Large intestine (tissue), 3 donors: ENCODE data around the gene RASA2. TPM values are rescaled to one million over a fixed set of nuclear protein-coding genes. Genes with fewer than 3 reads are reported as not detected.
A peak's percentile ranks its signal among the peaks of the same experiment; 100 is the strongest.
"Not testable (repeated sequence)": the region's sequence is repeated elsewhere in the genome, so short reads cannot be mapped to it uniquely, and the experiment has no call there.

Experiments used
- DNase-seq, 2 donors: peaks; one replicate each; pipeline versions ENCODE4 v3.0.0 to v3.0.0-alpha.2; 2013
- H3K27ac ChIP-seq: one replicate; pipeline ENCODE4 v1.5.1; 2013; ENCODE audit warnings: low read length
- H3K27me3 ChIP-seq: 2 replicates; pipeline ENCODE4 v1.6.1; 2013; ENCODE audit warnings: low read length; ENCODE audit not compliant: control insufficient read depth, insufficient read depth
- H3K36me3 ChIP-seq: 2 replicates; pipeline ENCODE4 v1.6.1; 2013; ENCODE audit warnings: low read length; ENCODE audit not compliant: control insufficient read depth, insufficient read depth
- H3K4me1 ChIP-seq: one replicate; pipeline ENCODE4 v1.6.1; 2013; ENCODE audit warnings: low read length; ENCODE audit not compliant: control insufficient read depth, insufficient read depth
- H3K4me3 ChIP-seq: one replicate; pipeline ENCODE4 v1.5.1; 2013; ENCODE audit warnings: low read length
- H3K9me3 ChIP-seq: one replicate; pipeline ENCODE4 v1.6.1; 2013; ENCODE audit warnings: mild to moderate bottlenecking, low read depth, low read length, moderate library complexity; ENCODE audit not compliant: control insufficient read depth
- WGBS: methylation state at CpG from one replicate; pipeline ENCODE4 v1.1.5; 2013; ENCODE audit warnings: low lambda C conversion rate; ENCODE audit not compliant: insufficient coverage; 5-methylcytosine and 5-hydroxymethylcytosine counted together
- polyA plus RNA-seq: library from polyadenylated mRNA; unstranded; fragments of 120-200 nt; gene quantifications from one replicate; pipeline ENCODE4 v1.2.1, GENCODE V29; 2013

Gene RASA2
- polyA plus RNA-seq, 1 donor, result 17.8 TPM

DNA sequence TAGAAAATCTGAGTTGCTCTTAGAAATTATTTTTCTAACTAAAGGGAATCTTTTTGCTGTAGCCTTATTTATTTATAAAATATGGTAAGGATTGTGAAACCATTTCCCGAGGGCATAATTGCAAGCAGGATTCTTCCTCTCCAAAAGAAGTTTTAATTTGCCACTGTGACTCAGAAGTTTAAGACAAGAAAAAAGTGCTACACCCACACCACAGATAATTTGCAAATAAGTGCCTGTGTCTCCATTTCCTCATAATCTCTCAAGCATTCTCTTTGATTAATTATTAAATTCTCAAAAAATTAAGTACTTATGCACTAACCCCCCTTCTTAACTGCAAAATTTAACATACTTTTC lies 43.6 kb downstream of the RASA2 start:
- Histone ChIP-seq H3K36me3 (peaks cover 6% of the 10 kb centered on the region), H3K27me3 (no peaks in the 10 kb centered on the region), H3K9me3 (no peaks in the 10 kb centered on the region), H3K4me1 (no peaks in the 10 kb centered on the region), H3K4me3 (no peak overlapping the region), H3K27ac (no peak overlapping the region)
- no CpG with 5 or more reads among the region's 1 CpG for WGBS
- no peak for DNase-seq

DNA sequence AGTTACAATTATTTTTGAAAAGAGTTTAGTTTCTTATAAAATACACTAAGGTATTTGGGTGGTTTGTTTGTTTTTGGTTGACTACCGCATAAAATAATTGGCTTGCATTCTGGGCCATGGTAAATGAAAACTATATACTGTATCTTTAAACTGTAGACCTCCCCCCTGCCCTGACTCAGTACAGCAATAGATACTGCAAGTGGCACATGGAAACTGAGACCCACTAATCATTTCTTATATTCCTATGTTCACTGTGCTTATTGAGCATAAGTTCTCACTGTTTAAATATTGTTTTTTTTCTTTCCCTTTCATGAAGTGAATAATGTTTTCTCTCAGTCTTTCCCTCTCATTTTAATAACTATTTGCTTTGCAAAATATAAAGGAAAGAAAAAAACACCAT lies 45.8 kb downstream of the RASA2 start:
- H3K27ac ChIP-seq, result no peak overlapping the region
- WGBS, result 100% methylated on average over 1 of the region's 1 CpG
- no peak for DNase-seq
- H3K9me3 ChIP-seq, result no peaks in the 10 kb centered on the region
- H3K27me3 ChIP-seq, result no peaks in the 10 kb centered on the region
- no peak overlapping the region for H3K4me3 ChIP-seq
- no peaks in the 10 kb centered on the region for H3K4me1 ChIP-seq
- H3K36me3 ChIP-seq, result peaks cover 9% of the 10 kb centered on the region

DNA sequence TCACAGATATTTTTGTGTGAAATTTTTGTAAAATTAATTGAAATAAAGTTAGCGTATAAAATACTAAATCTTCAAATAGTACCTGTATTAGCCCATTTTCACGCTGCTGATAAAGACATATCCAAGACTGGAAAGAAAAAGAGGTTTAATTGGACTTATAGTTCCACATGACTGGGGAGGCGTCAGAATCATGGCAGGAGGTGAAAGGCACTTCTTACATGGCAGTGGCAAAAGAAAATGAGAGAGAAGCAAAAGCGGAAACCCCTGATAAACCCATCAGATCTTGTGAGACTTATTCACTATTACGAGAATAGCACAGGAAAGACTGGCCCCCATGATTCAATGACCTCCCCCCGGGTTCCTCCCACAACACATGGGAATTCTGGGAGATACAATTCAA lies 49.2 kb downstream of the RASA2 start:
- H3K27ac ChIP-seq, H3K9me3 ChIP-seq, DNase-seq, H3K4me3 ChIP-seq, H3K27me3 ChIP-seq, H3K4me1 ChIP-seq: not testable (repeated sequence)
- 100% methylated on average over 2 of the region's 6 CpGs for WGBS
- peaks cover 11% of the 10 kb centered on the region for H3K36me3 ChIP-seq

DNA sequence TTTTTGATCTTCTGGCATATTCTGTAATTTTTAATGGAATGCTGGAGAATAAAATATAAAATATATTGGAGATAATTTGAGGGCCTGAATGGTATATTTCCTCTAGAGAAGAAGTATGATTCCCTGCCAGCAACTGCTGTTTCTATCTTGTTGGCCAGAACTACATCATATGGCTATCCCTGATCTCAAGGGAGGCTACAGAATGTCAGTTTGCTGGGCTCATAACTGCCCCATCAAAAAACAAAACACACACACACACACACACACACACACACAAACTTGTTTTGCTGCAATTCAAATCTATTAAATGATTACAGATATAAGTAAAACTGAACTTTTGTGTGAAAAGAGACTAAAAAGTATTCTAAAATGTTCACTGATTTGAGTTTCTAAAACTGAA lies 51.0 kb downstream of the RASA2 start:
- Histone ChIP-seq H3K27me3 (no peaks in the 10 kb centered on the region), H3K36me3 (peaks cover 14% of the 10 kb centered on the region), H3K4me1 (no peaks in the 10 kb centered on the region), H3K27ac (no peak overlapping the region), H3K9me3 (peaks cover 3% of the 10 kb centered on the region), H3K4me3 (no peak overlapping the region)
- DNase-seq, result no peak

DNA sequence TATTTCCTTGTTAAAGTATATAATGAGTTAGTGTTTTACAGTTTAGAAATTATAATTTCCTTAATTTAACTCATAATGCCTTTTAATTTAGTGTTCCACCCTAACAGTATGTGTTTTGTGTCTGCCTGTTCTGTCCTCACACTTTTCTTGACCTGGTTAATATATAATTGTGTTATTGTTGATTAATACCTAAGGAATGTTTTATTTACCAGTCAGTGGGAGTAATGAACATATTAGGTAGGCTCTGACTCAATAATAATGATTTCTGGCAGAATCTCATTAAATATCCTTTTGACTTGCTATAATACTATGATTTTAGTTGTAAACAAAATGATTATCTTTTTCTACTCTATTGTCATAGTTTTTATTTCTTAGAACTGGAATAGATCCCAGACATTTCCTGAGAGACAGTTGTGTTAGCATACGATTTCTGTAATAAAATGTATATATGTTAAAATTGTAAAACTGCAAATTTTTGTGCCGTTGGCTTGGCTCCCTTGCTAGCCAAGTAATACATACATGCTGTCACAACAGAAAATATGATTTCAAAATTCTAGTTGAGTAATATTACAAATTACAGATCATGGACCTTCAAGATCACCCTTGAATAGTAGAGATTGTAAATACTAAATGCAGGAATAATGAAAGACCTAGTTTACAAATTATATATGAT lies 51.9 kb downstream of the RASA2 start:
- H3K36me3 ChIP-seq, result peaks cover 14% of the 10 kb centered on the region
- no peak overlapping the region for H3K27ac ChIP-seq
- H3K27me3 ChIP-seq, result no peaks in the 10 kb centered on the region
- peaks cover 9% of the 10 kb centered on the region for H3K9me3 ChIP-seq
- WGBS, result no CpG with 5 or more reads among the region's 2 CpGs
- H3K4me3 ChIP-seq, result no peak overlapping the region
- H3K4me1 ChIP-seq, result no peaks in the 10 kb centered on the region
- DNase-seq, result no peak

DNA sequence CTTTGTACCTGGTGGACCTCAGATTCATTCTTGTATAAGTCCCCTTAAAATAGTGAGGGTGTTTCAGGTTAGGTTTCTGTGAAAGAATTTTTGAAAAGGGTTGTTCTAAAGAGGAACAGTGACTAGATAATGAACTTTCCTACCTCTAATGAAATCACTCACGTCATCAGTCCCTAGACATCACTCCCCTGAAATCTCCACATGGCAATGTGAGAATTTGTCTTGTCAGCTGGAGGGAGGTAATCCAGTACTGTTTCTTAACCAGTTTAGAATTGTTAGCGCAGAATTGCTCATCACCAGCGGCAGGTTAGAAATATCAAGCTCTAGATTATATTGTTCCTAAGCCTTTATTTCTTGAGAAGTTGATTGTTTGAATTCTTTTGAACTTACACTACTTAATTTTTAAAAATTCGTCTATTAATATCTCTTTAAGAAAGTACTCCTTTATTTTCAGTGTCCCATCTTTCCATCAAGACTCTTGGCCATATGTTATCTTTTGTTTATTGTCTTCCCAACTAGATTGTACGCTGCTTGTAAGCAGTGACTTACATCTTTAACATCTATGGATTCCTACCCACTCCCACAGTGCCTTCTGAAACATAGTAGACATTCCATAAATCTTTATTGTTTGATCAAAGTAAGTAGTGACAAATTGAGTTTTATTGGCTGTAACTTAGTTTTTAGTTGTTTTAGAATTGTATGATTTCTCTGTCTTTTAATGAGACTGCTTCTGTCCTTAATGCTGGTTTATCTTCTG lies 52.8 kb downstream of the RASA2 start:
- Histone ChIP-seq H3K27me3 (no peaks in the 10 kb centered on the region), H3K27ac (no peak overlapping the region), H3K9me3 (peaks cover 12% of the 10 kb centered on the region), H3K4me3 (no peak overlapping the region), H3K36me3 (peaks cover 16% of the 10 kb centered on the region), H3K4me1 (no peaks in the 10 kb centered on the region)
- DNase-seq, result no peak
- WGBS, result 73% methylated on average over 2 of the region's 5 CpGs

DNA sequence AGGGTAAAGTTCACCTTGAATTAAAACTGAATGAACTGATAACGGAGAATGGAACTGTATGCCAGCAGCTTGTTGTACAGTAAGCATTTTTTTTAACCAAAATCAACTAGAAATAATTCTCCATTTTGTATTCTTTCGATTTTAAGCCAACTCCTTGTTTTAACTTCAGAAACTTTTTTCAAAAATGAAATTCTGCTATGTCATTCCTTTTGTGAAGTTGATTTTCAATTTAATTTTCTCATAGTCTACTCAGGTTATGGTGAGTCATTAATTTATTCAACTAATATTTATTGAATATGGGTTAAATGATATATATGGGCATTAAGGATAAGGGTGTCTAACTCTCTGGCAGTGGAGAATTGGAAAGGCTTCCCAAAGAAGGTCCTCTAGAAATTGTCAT lies 53.7 kb downstream of the RASA2 start:
- no peaks in the 10 kb centered on the region for H3K4me1 ChIP-seq
- H3K36me3 ChIP-seq, result peaks cover 22% of the 10 kb centered on the region
- 94% methylated on average over 2 of the region's 2 CpGs for WGBS
- DNase-seq, result no peak
- H3K9me3 ChIP-seq, result peaks cover 12% of the 10 kb centered on the region
- no peaks in the 10 kb centered on the region for H3K27me3 ChIP-seq
- H3K4me3 ChIP-seq, result no peak overlapping the region
- H3K27ac ChIP-seq, result no peak overlapping the region

DNA sequence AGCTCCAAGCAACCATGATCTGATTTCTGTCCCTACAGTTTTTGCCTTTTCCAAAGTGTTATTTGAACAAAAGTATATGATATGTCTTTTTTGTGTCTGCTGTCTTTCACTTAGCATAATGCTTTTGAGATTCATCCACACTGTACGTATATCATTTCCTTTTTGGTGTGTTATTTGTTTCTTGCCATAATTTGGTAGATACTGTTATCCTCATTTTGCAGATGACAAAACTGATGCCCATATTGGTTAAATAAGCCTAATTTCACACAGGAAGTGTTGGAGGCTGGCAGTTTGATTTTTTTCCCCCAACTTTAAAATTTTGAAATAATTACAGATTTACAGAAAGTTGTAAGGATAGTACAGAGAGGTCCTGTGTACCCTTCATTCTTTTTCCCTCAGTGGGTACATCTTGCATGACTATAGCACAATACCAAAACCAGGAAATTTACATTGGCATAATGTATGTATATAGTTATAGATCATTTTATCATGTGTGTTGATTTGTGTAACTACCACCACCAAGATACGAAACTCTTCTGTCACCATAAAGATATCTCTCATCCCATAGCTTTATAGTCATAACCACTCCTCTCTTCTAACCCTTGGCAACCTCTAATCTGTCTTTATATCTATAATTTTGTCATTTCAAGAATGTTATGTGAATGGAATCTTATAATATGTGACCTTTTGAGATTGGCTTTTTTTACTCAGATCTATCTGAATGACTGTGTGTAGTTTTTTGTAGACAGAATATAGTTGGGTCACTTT lies 55.6 kb downstream of the RASA2 start:
- H3K9me3 ChIP-seq, result peaks cover 12% of the 10 kb centered on the region
- DNase-seq, result no peak
- H3K27me3 ChIP-seq, result no peaks in the 10 kb centered on the region
- H3K4me3 ChIP-seq, result no peak overlapping the region
- H3K4me1 ChIP-seq, result no peaks in the 10 kb centered on the region
- H3K27ac ChIP-seq, result no peak overlapping the region
- WGBS, result 100% methylated on average over 2 of the region's 2 CpGs
- H3K36me3 ChIP-seq, result peaks cover 24% of the 10 kb centered on the region

DNA sequence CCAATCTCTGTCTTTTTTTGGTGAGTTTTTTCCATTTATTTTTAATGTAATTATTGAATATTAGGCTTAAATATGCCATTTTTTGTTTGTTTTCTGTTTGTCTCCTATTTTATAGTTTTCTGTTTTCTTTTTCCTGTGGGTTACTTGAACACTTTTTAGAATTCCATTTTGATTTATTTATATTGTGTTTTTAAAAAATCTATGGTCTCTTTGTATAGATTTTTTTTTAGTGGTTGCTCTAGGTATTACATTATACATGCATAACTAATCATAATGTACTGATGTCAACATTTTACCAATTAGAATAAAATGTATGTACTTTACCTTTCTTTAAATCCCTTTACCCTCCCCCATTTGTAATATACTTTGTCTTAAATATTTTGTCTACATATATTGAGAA lies 56.2 kb downstream of the RASA2 start:
- H3K4me1 ChIP-seq, result no peaks in the 10 kb centered on the region
- peaks cover 12% of the 10 kb centered on the region for H3K9me3 ChIP-seq
- H3K4me3 ChIP-seq, result no peak overlapping the region
- H3K36me3 ChIP-seq, result peaks cover 24% of the 10 kb centered on the region
- no peaks in the 10 kb centered on the region for H3K27me3 ChIP-seq
- no peak overlapping the region for H3K27ac ChIP-seq
- no peak for DNase-seq

DNA sequence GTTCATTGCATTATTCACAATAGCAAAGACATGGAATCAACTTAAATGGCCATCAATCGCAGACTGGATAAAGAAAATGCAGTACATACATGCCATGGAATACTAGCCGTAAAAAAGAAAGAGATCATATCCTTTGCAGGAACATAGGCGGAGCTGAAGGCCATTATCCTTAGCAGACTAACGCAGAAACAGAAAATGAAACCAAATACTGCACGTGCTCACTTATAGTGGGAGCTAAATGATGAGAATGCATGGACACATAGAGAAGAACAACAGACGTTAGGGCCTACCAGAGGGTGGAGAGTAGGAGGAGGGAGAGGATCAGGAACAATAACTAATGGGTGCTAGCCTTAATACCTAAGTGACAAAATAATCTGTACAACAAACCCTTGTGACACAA lies 57.9 kb downstream of the RASA2 start:
- DNase-seq, result peak in 1 of 2 donors; percentile 47
- Histone ChIP-seq H3K27ac (no peak overlapping the region), H3K36me3 (peaks cover 26% of the 10 kb centered on the region)

More for the DNA sequence above, 57.9 kb downstream of the RASA2 start:
- Histone ChIP-seq H3K27me3 (no peaks in the 10 kb centered on the region), H3K4me1 (no peaks in the 10 kb centered on the region), H3K9me3 (peaks cover 12% of the 10 kb centered on the region), H3K4me3 (no peak overlapping the region)
- WGBS, result 83% methylated on average over 6 of the region's 6 CpGs
